Neural cell (in vitro differentiated cells): Measurements from ENCODE around the gene RRP15. TPM values are rescaled to one million over a fixed set of nuclear protein-coding genes. Genes with fewer than 3 reads are reported as not detected.

Experiments
- H2AFZ ChIP-seq: fragments of 200-600, 300-800 bp; sonication (generic), shearing (Covaris generic); 2 replicates; pipeline ENCODE4 v1.6.0; 2014; ENCODE audit warnings: low read depth, mild to moderate bottlenecking, antibody characterized with exemption, low read length, moderate library complexity
- H3F3A ChIP-seq: fragments of 200-600 bp; shearing (Covaris generic); 2 replicates; pipeline ENCODE4 v1.6.1; 2016; ENCODE audit warnings: mild to moderate bottlenecking, moderate library complexity, mixed read lengths, antibody characterized with exemption, low read length; ENCODE audit not compliant: insufficient read depth, poor library complexity, severe bottlenecking
- H3K27ac ChIP-seq: fragments of 200-600, 300-800 bp; sonication (generic), shearing (Covaris generic); 2 replicates; pipeline ENCODE4 v1.5.1; 2014; ENCODE audit warnings: mild to moderate bottlenecking, low read length, moderate library complexity
- H3K27me3 ChIP-seq: fragments of 300-800, 200-600 bp; sonication (generic), shearing (Covaris generic); 2 replicates; pipeline ENCODE4 v1.6.0; 2014; ENCODE audit warnings: mild to moderate bottlenecking, low read depth, low read length, moderate library complexity; ENCODE audit not compliant: insufficient read depth
- H3K36me3 ChIP-seq: fragments of 300-800, 200-600 bp; sonication (generic), shearing (Covaris generic); 2 replicates; pipeline ENCODE4 v1.5.1; 2014; ENCODE audit warnings: mild to moderate bottlenecking, antibody characterized with exemption, low read length, moderate library complexity; ENCODE audit not compliant: insufficient read depth
- H3K4me2 ChIP-seq: fragments of 300-800, 200-600 bp; sonication (generic), shearing (Covaris generic); 2 replicates; pipeline ENCODE4 v1.6.0; 2014; ENCODE audit warnings: mild to moderate bottlenecking, low read length
- H3K4me3 ChIP-seq: fragments of 300-800, 200-600 bp; sonication (generic), shearing (Covaris generic); 2 replicates; pipeline ENCODE4 v1.5.1; 2014; ENCODE audit warnings: mild to moderate bottlenecking, low read length, moderate library complexity
- H3K79me2 ChIP-seq: fragments of 200-600 bp; shearing (Covaris generic); replicated peaks from 2 replicates; pipeline ENCODE4 v1.6.0; 2014; ENCODE audit warnings: mild to moderate bottlenecking, low read length, moderate library complexity; ENCODE audit not compliant: insufficient read depth
- H3K9ac ChIP-seq: fragments of 300-800, 200-600 bp; sonication (generic), shearing (Covaris generic); 2 replicates; pipeline ENCODE4 v1.6.1; 2016; ENCODE audit warnings: mild to moderate bottlenecking, low read length, mixed read lengths
- H3K9me2 ChIP-seq: fragments of 200-600 bp; shearing (Covaris generic); 2 replicates; pipeline ENCODE4 v1.6.1; 2016; ENCODE audit warnings: mild to moderate bottlenecking, low read length, mixed read lengths; ENCODE audit not compliant: insufficient read depth
- H3K9me3 ChIP-seq: fragments of 200-600, 300-800 bp; sonication (generic), shearing (Covaris generic); 2 replicates; pipeline ENCODE4 v1.6.1; 2016; ENCODE audit warnings: mild to moderate bottlenecking, mixed run types, low read length, moderate library complexity, mixed read lengths
- H4K20me1 ChIP-seq: fragments of 200-600 bp; shearing (Covaris generic); 2 replicates; pipeline ENCODE4 v1.6.1; 2016; ENCODE audit warnings: mild to moderate bottlenecking, mixed run types; ENCODE audit not compliant: insufficient read depth
- EP300 ChIP-seq: fragments of 450-650 bp; conservative IDR thresholded peaks from 2 replicates; pipeline ENCODE4 v1.6.1; 2014; ENCODE audit warnings: antibody characterized with exemption, mild to moderate bottlenecking, moderate library complexity; ENCODE audit not compliant: poor library complexity, severe bottlenecking
- EZH2 ChIP-seq: fragments of 200-600, 300-800 bp; shearing (Covaris generic), sonication (generic); IDR thresholded peaks from 2 replicates; pipeline ENCODE4 v1.6.1; 2014; ENCODE audit warnings: antibody characterized with exemption, low read length, borderline replicate concordance, mild to moderate bottlenecking; ENCODE audit not compliant: insufficient read depth, poor library complexity, severe bottlenecking
- MXI1 ChIP-seq: fragments of 450-650 bp; conservative IDR thresholded peaks from 2 replicates; pipeline ENCODE4 v1.6.1; 2014; ENCODE audit warnings: antibody characterized with exemption, mild to moderate bottlenecking; ENCODE audit not compliant: poor library complexity, severe bottlenecking
- POLR2AphosphoS5 ChIP-seq: IDR thresholded peaks from 2 replicates; pipeline ENCODE4 v1.6.1; 2012
- RAD21 ChIP-seq: fragments of 450-650 bp; conservative IDR thresholded peaks from 2 replicates; pipeline ENCODE4 v1.6.1; 2014; ENCODE audit warnings: antibody characterized with exemption, mild to moderate bottlenecking, moderate library complexity
- SMC3 ChIP-seq: fragments of 450-650 bp; conservative IDR thresholded peaks from 2 replicates; pipeline ENCODE4 v1.6.1; 2014; ENCODE audit warnings: antibody characterized with exemption, mild to moderate bottlenecking, moderate library complexity; ENCODE audit not compliant: poor library complexity
- TAF1 ChIP-seq: IDR thresholded peaks from 2 replicates; pipeline ENCODE4 v1.6.1; 2012; ENCODE audit warnings: low read depth
- polyA plus RNA-seq: library from polyadenylated mRNA; depleted of rRNA; stranded (reverse); fragments of >200 nt; gene quantifications from 2 replicates; pipeline ENCODE4 v1.2.3, GENCODE V29; 2014
- TF ChIP-seq, protein P1 (sequence below): IDR thresholded peaks from 2 replicates; pipeline ENCODE4 v1.6.1; 2012; ENCODE audit warnings: borderline replicate concordance
- TF ChIP-seq, protein P2 (sequence below): fragments of 450-650 bp; IDR thresholded peaks from 2 replicates; pipeline ENCODE4 v1.5.1; 2014; ENCODE audit warnings: antibody characterized with exemption, mild to moderate bottlenecking, moderate library complexity; ENCODE audit not compliant: poor library complexity, severe bottlenecking

Gene RRP15
- polyA plus RNA-seq, 1 donor from 2014 or later = 5.4 TPM

GRCh38 chr1:218365226-218365999, 80.3 kb downstream of the RRP15 start:
- Histone ChIP-seq H3K27me3 (no peaks in the 10 kb centered on the region), H3K9ac (no peak overlapping the region), H3K36me3 (no peaks in the 10 kb centered on the region), H3K27ac (no peak overlapping the region), H3K4me2 (no peak overlapping the region), H3K79me2 (no peaks in the 10 kb centered on the region), H2AFZ (no peak overlapping the region), H3K9me3 (no peaks in the 10 kb centered on the region), H3K4me3 (no peak overlapping the region), H4K20me1 (no peaks in the 10 kb centered on the region), H3K9me2 (no peaks in the 10 kb centered on the region), H3F3A (no peaks in the 10 kb centered on the region)
- TF ChIP-seq POLR2AphosphoS5 (no peak), MXI1 (no peak), TAF1 (no peak)

- Histone ChIP-seq H3K27me3 (no peaks in the 10 kb centered on the region), H3K4me3 (no peak overlapping the region), H3K36me3 (no peaks in the 10 kb centered on the region), H3K27ac (no peak overlapping the region), H3K79me2 (no peaks in the 10 kb centered on the region), H2AFZ (no peak overlapping the region), H3K9me3 (no peaks in the 10 kb centered on the region), H3K9ac (no peak overlapping the region), H3F3A (no peaks in the 10 kb centered on the region), H3K4me2 (no peak overlapping the region), H3K9me2 (no peaks in the 10 kb centered on the region), H4K20me1 (no peaks in the 10 kb centered on the region)
- TF ChIP-seq RAD21 (no peak), EZH2 (no peak), TAF1 (no peak), MXI1 (no peak), SMC3 (no peak), POLR2AphosphoS5 (no peak), EP300 (no peak)
- TF ChIP-seq, protein P1, sequence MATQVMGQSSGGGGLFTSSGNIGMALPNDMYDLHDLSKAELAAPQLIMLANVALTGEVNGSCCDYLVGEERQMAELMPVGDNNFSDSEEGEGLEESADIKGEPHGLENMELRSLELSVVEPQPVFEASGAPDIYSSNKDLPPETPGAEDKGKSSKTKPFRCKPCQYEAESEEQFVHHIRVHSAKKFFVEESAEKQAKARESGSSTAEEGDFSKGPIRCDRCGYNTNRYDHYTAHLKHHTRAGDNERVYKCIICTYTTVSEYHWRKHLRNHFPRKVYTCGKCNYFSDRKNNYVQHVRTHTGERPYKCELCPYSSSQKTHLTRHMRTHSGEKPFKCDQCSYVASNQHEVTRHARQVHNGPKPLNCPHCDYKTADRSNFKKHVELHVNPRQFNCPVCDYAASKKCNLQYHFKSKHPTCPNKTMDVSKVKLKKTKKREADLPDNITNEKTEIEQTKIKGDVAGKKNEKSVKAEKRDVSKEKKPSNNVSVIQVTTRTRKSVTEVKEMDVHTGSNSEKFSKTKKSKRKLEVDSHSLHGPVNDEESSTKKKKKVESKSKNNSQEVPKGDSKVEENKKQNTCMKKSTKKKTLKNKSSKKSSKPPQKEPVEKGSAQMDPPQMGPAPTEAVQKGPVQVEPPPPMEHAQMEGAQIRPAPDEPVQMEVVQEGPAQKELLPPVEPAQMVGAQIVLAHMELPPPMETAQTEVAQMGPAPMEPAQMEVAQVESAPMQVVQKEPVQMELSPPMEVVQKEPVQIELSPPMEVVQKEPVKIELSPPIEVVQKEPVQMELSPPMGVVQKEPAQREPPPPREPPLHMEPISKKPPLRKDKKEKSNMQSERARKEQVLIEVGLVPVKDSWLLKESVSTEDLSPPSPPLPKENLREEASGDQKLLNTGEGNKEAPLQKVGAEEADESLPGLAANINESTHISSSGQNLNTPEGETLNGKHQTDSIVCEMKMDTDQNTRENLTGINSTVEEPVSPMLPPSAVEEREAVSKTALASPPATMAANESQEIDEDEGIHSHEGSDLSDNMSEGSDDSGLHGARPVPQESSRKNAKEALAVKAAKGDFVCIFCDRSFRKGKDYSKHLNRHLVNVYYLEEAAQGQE = no peak
- TF ChIP-seq, protein P2, sequence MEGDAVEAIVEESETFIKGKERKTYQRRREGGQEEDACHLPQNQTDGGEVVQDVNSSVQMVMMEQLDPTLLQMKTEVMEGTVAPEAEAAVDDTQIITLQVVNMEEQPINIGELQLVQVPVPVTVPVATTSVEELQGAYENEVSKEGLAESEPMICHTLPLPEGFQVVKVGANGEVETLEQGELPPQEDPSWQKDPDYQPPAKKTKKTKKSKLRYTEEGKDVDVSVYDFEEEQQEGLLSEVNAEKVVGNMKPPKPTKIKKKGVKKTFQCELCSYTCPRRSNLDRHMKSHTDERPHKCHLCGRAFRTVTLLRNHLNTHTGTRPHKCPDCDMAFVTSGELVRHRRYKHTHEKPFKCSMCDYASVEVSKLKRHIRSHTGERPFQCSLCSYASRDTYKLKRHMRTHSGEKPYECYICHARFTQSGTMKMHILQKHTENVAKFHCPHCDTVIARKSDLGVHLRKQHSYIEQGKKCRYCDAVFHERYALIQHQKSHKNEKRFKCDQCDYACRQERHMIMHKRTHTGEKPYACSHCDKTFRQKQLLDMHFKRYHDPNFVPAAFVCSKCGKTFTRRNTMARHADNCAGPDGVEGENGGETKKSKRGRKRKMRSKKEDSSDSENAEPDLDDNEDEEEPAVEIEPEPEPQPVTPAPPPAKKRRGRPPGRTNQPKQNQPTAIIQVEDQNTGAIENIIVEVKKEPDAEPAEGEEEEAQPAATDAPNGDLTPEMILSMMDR = no peak
These were observed 81.4 kb downstream of the RRP15 start for GRCh38 chr1:218366322-218367052.
